Erythroblast (primary cell): ENCODE results near the gene SNX18.
"Not testable (repeated sequence)": the region's sequence is repeated elsewhere in the genome, so short reads cannot be mapped to it uniquely, and the experiment has no call there.

Experiments used
- GATA1 ChIP-seq: IDR thresholded peaks from 2 replicates; pipeline ENCODE4 v1.6.1; 2011; ENCODE audit warnings: low read depth, mild to moderate bottlenecking, control low read depth, low read length, moderate library complexity
- POLR2A ChIP-seq: IDR thresholded peaks from 2 replicates; pipeline ENCODE4 v1.6.1; 2011; ENCODE audit warnings: mild to moderate bottlenecking, low read length

DNA sequence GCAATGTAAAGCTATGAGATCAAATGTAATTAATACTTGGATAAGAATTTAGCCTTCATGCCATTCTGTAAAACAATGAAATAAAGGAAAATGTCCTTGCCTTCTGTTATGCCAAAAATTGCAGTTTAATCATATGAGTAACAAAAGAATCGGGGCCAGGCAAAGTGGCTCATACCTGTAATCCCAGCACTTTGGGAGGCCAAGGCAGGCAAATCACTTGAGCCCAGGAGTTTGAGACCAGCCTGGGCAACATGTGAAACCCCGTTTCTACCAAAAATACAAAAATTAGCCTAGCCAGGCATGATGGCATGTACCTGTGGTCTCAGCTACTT lies 27.9 kb upstream of the SNX18 start:
- TF ChIP-seq POLR2A, GATA1: not testable (repeated sequence)
